HFFc6 (cell line): ENCODE results near the gene CCKAR. TPM values are rescaled to one million over a fixed set of nuclear protein-coding genes. Genes with fewer than 3 reads are reported as not detected.

ENCODE experiments used
- DNase-seq: peaks from one replicate; pipeline ENCODE4 v3.0.0-alpha.2; 2018
- H3K27ac Mint-ChIP-seq: 2 replicates; pipeline ENCODE4 v1.8.0; 2020; ENCODE audit warnings: mild to moderate bottlenecking, mixed read lengths
- H3K27me3 Mint-ChIP-seq: 2 replicates; pipeline ENCODE4 v1.8.0; 2021; ENCODE audit warnings: mild to moderate bottlenecking, moderate library complexity, mixed read lengths; ENCODE audit not compliant: insufficient read depth
- H3K36me3 Mint-ChIP-seq: 2 replicates; pipeline ENCODE4 v1.8.0; 2021; ENCODE audit warnings: low read depth, mixed read lengths
- H3K4me1 Mint-ChIP-seq: 2 replicates; pipeline ENCODE4 v1.8.0; 2020; ENCODE audit warnings: low read depth, mixed read lengths
- H3K4me3 Mint-ChIP-seq: 2 replicates; pipeline ENCODE4 v1.8.0; 2020; ENCODE audit warnings: mild to moderate bottlenecking, moderate library complexity, mixed read lengths
- H3K9me3 Mint-ChIP-seq: 2 replicates; pipeline ENCODE4 v1.8.0; 2020; ENCODE audit warnings: mild to moderate bottlenecking, mixed read lengths
- CTCF ChIP-seq: fragments of 200-600 bp; sonication (generic); IDR thresholded peaks from 2 replicates; pipeline ENCODE4 v1.5.0; 2021; ENCODE audit warnings: antibody characterized with exemption, mild to moderate bottlenecking
- total RNA-seq, 6 experiments: library from RNA; stranded (reverse); fragmentation: NEBNext Ultra II Directional; extraction: Animal tissue kit (Norgen Biotek cat#: 25700); gene quantifications; 2 replicates in 1 of 6; 3 replicates in 5 of 6; pipeline ENCODE4 v1.2.3, GENCODE V29; 2021

CCKAR gene
- total RNA-seq, 6 experiments from 2014 or later: not detected

- H3K4me3 Mint-ChIP-seq: no peak overlapping the region
- H3K27ac Mint-ChIP-seq: no peak overlapping the region
- H3K27me3 Mint-ChIP-seq: peaks cover 8% of the 10 kb centered on the region
- no peaks in the 10 kb centered on the region; the same call in 1 of the 2 replicates for H3K4me1 Mint-ChIP-seq
- no peak for TF ChIP-seq CTCF
- H3K36me3 Mint-ChIP-seq: no peaks in the 10 kb centered on the region
- no peak for DNase-seq
- peaks cover 5% of the 10 kb centered on the region; the same call in 1 of the 2 replicates for H3K9me3 Mint-ChIP-seq
Measured at GRCh38 chr4:26515936-26516335, 25.7 kb upstream of the CCKAR start.

GRCh38 chr4:26510334-26510964 lies 20.2 kb upstream of the CCKAR start:
- Mint-ChIP-seq H3K27me3 (peaks cover 8% of the 10 kb centered on the region), H3K27ac (no peak overlapping the region; the same call in 1 of the 2 replicates), H3K9me3 (no peaks in the 10 kb centered on the region), H3K4me1 (peaks cover 12% of the 10 kb centered on the region), H3K4me3 (no peak overlapping the region), H3K36me3 (no peaks in the 10 kb centered on the region)
- no peak for TF ChIP-seq CTCF
- DNase-seq: no peak

- Mint-ChIP-seq H3K27me3 (peaks cover 8% of the 10 kb centered on the region), H3K27ac (no peak overlapping the region; the same call in 1 of the 2 replicates), H3K9me3 (no peaks in the 10 kb centered on the region), H3K4me1 (peaks cover 12% of the 10 kb centered on the region), H3K4me3 (no peak overlapping the region), H3K36me3 (no peaks in the 10 kb centered on the region)
- no peak for TF ChIP-seq CTCF
- peak; percentile 5 for DNase-seq
Measured at GRCh38 chr4:26509681-26510333, 19.5 kb upstream of the CCKAR start.

- Mint-ChIP-seq H3K4me1 (peaks cover 12% of the 10 kb centered on the region), H3K36me3 (no peaks in the 10 kb centered on the region), H3K27me3 (peaks cover 9% of the 10 kb centered on the region), H3K4me3 (no peak overlapping the region), H3K9me3 (no peaks in the 10 kb centered on the region), H3K27ac (no peak overlapping the region)
- no peak for DNase-seq
- TF ChIP-seq CTCF: no peak
Measured at GRCh38 chr4:26507286-26507685, 17.0 kb upstream of the CCKAR start.

DNA sequence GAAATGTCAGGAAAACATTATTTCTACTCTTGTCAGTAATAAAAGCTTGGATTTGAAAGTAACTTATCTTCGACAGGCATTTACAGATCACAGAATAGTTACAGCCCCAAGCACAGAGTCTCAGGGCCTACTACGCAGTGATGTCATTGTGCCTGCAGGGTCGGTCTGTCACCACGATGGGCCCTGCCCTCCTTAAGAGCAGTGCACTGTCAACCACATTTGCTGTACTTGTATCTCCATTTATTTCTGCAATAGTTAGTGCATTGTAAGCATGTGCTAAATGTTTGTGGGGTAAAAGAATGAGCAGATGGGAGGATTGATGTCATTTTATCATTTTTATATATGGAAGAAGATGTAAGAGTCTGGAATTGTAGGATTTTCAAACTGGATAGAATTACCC lies 13.6 kb upstream of the CCKAR start:
- Mint-ChIP-seq H3K27me3 (peaks cover 7% of the 10 kb centered on the region), H3K9me3 (no peaks in the 10 kb centered on the region; the same call in 1 of the 2 replicates), H3K4me3 (no peak overlapping the region), H3K36me3 (no peaks in the 10 kb centered on the region), H3K4me1 (no peaks in the 10 kb centered on the region), H3K27ac (no peak overlapping the region)
- no peak for DNase-seq
- TF ChIP-seq CTCF: no peak
